Left hindlimb (tissue), 1 donor: ENCODE measurements around the gene IQGAP1.
"Not testable (repeated sequence)": the region's sequence is repeated elsewhere in the genome, so short reads cannot be mapped to it uniquely, and the experiment has no call there.

ENCODE experiments used
- DNase-seq: peaks from one replicate; pipeline ENCODE4 v3.0.0-alpha.2; 2018

Gene IQGAP1

GRCh38 chr15:90387534-90388461 lies at the start of gene IQGAP1:
IQGAP1 (plus strand) TSS chr15:90388242; CDS start chr15:90388342, 100 bp downstream.
- peak; percentile 98 for DNase-seq

- no peak for DNase-seq
Measured at GRCh38 chr15:90338532-90338931, 49.5 kb upstream of the IQGAP1 start.

GRCh38 chr15:90340345-90340744 lies 47.7 kb upstream of the IQGAP1 start:
- DNase-seq: no peak

GRCh38 chr15:90343302-90343790 lies 44.7 kb upstream of the IQGAP1 start:
- no peak for DNase-seq

GRCh38 chr15:90344662-90345061 lies 43.4 kb upstream of the IQGAP1 start:
- DNase-seq: no peak

- no peak for DNase-seq
Measured at GRCh38 chr15:90345857-90346256, 42.2 kb upstream of the IQGAP1 start.

GRCh38 chr15:90347431-90348065 lies 40.5 kb upstream of the IQGAP1 start:
- not testable (repeated sequence) for DNase-seq

GRCh38 chr15:90348456-90348855 lies 39.6 kb upstream of the IQGAP1 start:
- no peak for DNase-seq

GRCh38 chr15:90349072-90349471 lies 39.0 kb upstream of the IQGAP1 start:
- DNase-seq: no peak

- no peak for DNase-seq
Measured at GRCh38 chr15:90349821-90350220, 38.2 kb upstream of the IQGAP1 start.

- no peak for DNase-seq
Measured at GRCh38 chr15:90351479-90352106, 36.4 kb upstream of the IQGAP1 start.

GRCh38 chr15:90352107-90352893 lies 35.7 kb upstream of the IQGAP1 start, which contains the start of gene ZNF774:
ZNF774 (plus strand) TSS chr15:90352284; CDS start chr15:90354661, 2,377 bp downstream.
- peak; percentile 91 for DNase-seq

GRCh38 chr15:90354986-90355385 lies 33.1 kb upstream of the IQGAP1 start:
- no peak for DNase-seq

GRCh38 chr15:90358124-90359033 lies 29.7 kb upstream of the IQGAP1 start:
- DNase-seq: no peak

GRCh38 chr15:90360746-90361145 lies 27.3 kb upstream of the IQGAP1 start:
- no peak for DNase-seq

GRCh38 chr15:90362936-90363212 lies 25.2 kb upstream of the IQGAP1 start:
- DNase-seq: no peak

GRCh38 chr15:90364251-90364650 lies 23.8 kb upstream of the IQGAP1 start:
- no peak for DNase-seq

GRCh38 chr15:90365414-90366055 lies 22.5 kb upstream of the IQGAP1 start:
- no peak for DNase-seq

GRCh38 chr15:90367576-90367975 lies 20.5 kb upstream of the IQGAP1 start:
- no peak for DNase-seq

- no peak for DNase-seq
Measured at GRCh38 chr15:90375071-90375470, 13.0 kb upstream of the IQGAP1 start.

GRCh38 chr15:90376789-90377188 lies 11.3 kb upstream of the IQGAP1 start:
- no peak for DNase-seq
